ENCODE data around the gene ATP6V1E1. TPM values are rescaled to one million over a fixed set of nuclear protein-coding genes. Genes with fewer than 3 reads are reported as not detected.

The ATP6V1E1 gene
- total and polyA plus RNA-seq, 2 of the 13 experiments (the other 11 are each of a cell fraction or from before 2014, with no cell fraction given): 69.3 to 90.9 TPM

DNA sequence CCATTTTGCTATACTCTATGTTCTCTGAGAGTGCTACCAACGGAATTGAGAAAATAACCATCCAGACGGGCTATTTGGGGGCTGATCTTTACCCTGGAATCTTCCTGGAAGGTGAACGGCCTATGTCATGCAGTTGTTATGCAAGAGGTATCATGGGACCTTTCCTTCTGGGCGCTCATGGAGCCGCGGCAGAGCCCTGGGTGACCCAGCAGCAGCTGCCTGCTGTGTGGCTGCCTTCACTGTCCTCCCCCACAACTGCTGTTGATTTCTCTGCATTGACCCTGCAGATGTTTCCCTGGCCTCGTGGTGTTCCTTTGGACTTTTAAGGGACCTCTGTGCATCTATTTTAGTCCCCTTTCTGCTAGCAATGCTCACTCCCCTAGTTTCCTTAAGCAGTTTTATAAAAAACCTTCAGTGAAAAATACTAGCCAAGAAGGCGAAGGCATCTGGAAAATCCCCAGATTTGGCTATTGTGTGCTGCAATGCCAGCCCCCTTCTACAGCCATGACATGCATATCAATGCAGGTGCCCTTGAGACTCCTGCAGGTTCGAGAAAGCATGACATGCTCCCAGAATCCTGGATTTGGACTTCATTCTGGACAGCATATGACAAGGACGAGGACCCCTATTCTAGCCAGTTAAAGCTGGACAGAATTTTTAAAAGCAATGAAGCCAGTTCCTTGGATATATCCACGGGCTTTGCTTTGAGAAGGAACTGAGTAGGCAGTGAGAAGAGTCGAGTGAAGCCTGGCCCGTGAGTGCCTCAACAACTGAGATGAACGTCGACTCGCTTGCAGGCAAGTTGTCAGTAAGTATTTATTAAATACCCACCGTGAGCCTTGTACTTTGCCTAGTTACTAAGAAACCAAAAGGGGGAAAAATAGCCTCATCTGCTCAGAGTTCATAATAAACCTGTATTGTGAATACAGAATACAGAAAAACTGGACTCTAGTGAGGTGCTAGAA lies 65.4 kb downstream of the ATP6V1E1 start, which contains the start of gene SLC25A18 (continued):
- no peak for TF ChIP-seq ZNF564 (CRISPR knock-in tag; IDR thresholded peaks at IDR 0.05)
- TF ChIP-seq CREM (IDR thresholded peaks at IDR 0.05): peak; percentile 41; the same call in 1 of the 2 replicates
- no peak for TF ChIP-seq CREM (CRISPR knock-in tag; IDR thresholded peaks at IDR 0.05)
- TF ChIP-seq, protein P1, sequence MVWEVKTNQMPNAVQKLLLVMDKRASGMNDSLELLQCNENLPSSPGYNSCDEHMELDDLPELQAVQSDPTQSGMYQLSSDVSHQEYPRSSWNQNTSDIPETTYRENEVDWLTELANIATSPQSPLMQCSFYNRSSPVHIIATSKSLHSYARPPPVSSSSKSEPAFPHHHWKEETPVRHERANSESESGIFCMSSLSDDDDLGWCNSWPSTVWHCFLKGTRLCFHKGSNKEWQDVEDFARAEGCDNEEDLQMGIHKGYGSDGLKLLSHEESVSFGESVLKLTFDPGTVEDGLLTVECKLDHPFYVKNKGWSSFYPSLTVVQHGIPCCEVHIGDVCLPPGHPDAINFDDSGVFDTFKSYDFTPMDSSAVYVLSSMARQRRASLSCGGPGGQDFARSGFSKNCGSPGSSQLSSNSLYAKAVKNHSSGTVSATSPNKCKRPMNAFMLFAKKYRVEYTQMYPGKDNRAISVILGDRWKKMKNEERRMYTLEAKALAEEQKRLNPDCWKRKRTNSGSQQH (CRISPR knock-in tag; IDR thresholded peaks at IDR 0.05; ENCODE audit: low read depth): no peak
- no peak for TF ChIP-seq NCOA5 (CRISPR knock-in tag; IDR thresholded peaks at IDR 0.05)
- TF ChIP-seq ELF3 (CRISPR knock-in tag; IDR thresholded peaks at IDR 0.05): 0 out of 2 replicates have a peak, but pooled peaks have one; percentile 25
- TF ChIP-seq, protein P2, sequence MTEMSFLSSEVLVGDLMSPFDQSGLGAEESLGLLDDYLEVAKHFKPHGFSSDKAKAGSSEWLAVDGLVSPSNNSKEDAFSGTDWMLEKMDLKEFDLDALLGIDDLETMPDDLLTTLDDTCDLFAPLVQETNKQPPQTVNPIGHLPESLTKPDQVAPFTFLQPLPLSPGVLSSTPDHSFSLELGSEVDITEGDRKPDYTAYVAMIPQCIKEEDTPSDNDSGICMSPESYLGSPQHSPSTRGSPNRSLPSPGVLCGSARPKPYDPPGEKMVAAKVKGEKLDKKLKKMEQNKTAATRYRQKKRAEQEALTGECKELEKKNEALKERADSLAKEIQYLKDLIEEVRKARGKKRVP (CRISPR knock-in tag; IDR thresholded peaks at IDR 0.05): no peak
- TF ChIP-seq CEBPB (IDR thresholded peaks at IDR 0.05; ENCODE audit: borderline replicate concordance, low read depth, low read length): peak; percentile 90
- no peak for TF ChIP-seq JUNB (CRISPR knock-in tag; IDR thresholded peaks at IDR 0.05; ENCODE audit: borderline replicate concordance)
- peak in 1 of 2 experiments; percentile 27; a peak in 1 of 4 replicates for TF ChIP-seq EP300 (IDR thresholded peaks at IDR 0.05; ENCODE audit: low read depth in 2 of 2, low read length in 2 of 2)
- no peak for TF ChIP-seq EP300 (CRISPR knock-in tag; IDR thresholded peaks at IDR 0.05; ENCODE audit: borderline replicate concordance)
- TF ChIP-seq RORA (CRISPR knock-in tag; IDR thresholded peaks at IDR 0.05): no peak
- no peak for TF ChIP-seq ZNF615 (CRISPR knock-in tag; IDR thresholded peaks at IDR 0.05; ENCODE audit: borderline replicate concordance)
- peak; percentile 85 for TF ChIP-seq CEBPG (CRISPR knock-in tag; IDR thresholded peaks at IDR 0.05)
- TF ChIP-seq ZNF670 (CRISPR knock-in tag; IDR thresholded peaks at IDR 0.05; ENCODE audit: borderline replicate concordance): no peak
- TF ChIP-seq NFKBIZ (CRISPR knock-in tag; IDR thresholded peaks at IDR 0.05): no peak
- no peak for TF ChIP-seq ZNF496 (CRISPR knock-in tag; IDR thresholded peaks at IDR 0.05; ENCODE audit: insufficient replicate concordance)
- TF ChIP-seq NR2F6 (IDR thresholded peaks at IDR 0.05): no peak; the same call in 1 of the 2 replicates
- TF ChIP-seq NR2F6 (CRISPR knock-in tag; IDR thresholded peaks at IDR 0.05): peak; percentile 57
- TF ChIP-seq, protein P3, sequence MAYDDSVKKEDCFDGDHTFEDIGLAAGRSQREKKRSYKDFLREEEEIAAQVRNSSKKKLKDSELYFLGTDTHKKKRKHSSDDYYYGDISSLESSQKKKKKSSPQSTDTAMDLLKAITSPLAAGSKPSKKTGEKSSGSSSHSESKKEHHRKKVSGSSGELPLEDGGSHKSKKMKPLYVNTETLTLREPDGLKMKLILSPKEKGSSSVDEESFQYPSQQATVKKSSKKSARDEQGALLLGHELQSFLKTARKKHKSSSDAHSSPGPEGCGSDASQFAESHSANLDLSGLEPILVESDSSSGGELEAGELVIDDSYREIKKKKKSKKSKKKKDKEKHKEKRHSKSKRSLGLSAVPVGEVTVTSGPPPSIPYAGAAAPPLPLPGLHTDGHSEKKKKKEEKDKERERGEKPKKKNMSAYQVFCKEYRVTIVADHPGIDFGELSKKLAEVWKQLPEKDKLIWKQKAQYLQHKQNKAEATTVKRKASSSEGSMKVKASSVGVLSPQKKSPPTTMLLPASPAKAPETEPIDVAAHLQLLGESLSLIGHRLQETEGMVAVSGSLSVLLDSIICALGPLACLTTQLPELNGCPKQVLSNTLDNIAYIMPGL (CRISPR knock-in tag; IDR thresholded peaks at IDR 0.05; ENCODE audit: borderline replicate concordance in 1 of 2, low read depth in 1 of 2): 0 out of 4 replicates have a peak, but pooled peaks of 1 of the 2 experiments have one; percentile 40
- TF ChIP-seq SALL1 (CRISPR knock-in tag; IDR thresholded peaks at IDR 0.05): peak; percentile 28; the same call in 1 of the 2 replicates
- TF ChIP-seq AKAP8 (CRISPR knock-in tag; IDR thresholded peaks at IDR 0.05): no peak
- TF ChIP-seq, protein P4, sequence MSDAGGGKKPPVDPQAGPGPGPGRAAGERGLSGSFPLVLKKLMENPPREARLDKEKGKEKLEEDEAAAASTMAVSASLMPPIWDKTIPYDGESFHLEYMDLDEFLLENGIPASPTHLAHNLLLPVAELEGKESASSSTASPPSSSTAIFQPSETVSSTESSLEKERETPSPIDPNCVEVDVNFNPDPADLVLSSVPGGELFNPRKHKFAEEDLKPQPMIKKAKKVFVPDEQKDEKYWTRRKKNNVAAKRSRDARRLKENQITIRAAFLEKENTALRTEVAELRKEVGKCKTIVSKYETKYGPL (CRISPR knock-in tag; IDR thresholded peaks at IDR 0.05): peak; percentile 99
- no peak for TF ChIP-seq ZNF563 (CRISPR knock-in tag; IDR thresholded peaks at IDR 0.05)
- TF ChIP-seq TBX2 (CRISPR knock-in tag; IDR thresholded peaks at IDR 0.05; ENCODE audit: borderline replicate concordance): peak; percentile 21; the same call in 1 of the 2 replicates
- TF ChIP-seq ZNF20 (CRISPR knock-in tag; IDR thresholded peaks at IDR 0.05): no peak

Measured in HepG2 (cell line).